GM23338 (cell line): ENCODE data around the gene CDYL.

Experiments used
- CREB1 ChIP-seq: fragments of 250-450 bp; sonication (Bioruptor Pico); IDR thresholded peaks from 2 replicates; pipeline ENCODE4 v1.5.0; 2020; ENCODE audit warnings: low read depth, mild to moderate bottlenecking, moderate library complexity
- EZH2 ChIP-seq: fragments of 200-600 bp; sonication (generic); IDR thresholded peaks from one replicate; pipeline ENCODE4 v1.8.0; 2017; ENCODE audit warnings: antibody characterized with exemption, mild to moderate bottlenecking, low read depth; ENCODE audit not compliant: unreplicated experiment
- EZH2phosphoT487 ChIP-seq: fragments of 200-600 bp; sonication (generic); IDR thresholded peaks from one replicate; pipeline ENCODE4 v1.8.1; 2018; ENCODE audit warnings: antibody characterized with exemption; ENCODE audit not compliant: unreplicated experiment
- JUNB ChIP-seq: IDR thresholded peaks from one replicate; pipeline ENCODE4 v1.6.1; 2016; ENCODE audit warnings: antibody characterized with exemption; ENCODE audit not compliant: unreplicated experiment
- NANOG ChIP-seq: IDR thresholded peaks from 2 replicates; pipeline ENCODE4 v1.6.1; 2016; ENCODE audit warnings: antibody characterized with exemption, borderline replicate concordance
- POLR2AphosphoS5 ChIP-seq: IDR thresholded peaks from 2 replicates; pipeline ENCODE4 v1.6.1; 2016; ENCODE audit warnings: antibody characterized with exemption, low read depth
- STAT1 ChIP-seq: IDR thresholded peaks from one replicate; pipeline ENCODE4 v1.6.1; 2016; ENCODE audit warnings: antibody characterized with exemption; ENCODE audit not compliant: unreplicated experiment
- ZNF114 ChIP-seq: fragments of 250-450 bp; sonication (Bioruptor Pico); IDR thresholded peaks from 2 replicates; pipeline ENCODE4 v1.5.0; 2020; ENCODE audit warnings: mild to moderate bottlenecking, moderate library complexity
- ZNF331 ChIP-seq: fragments of 250-450 bp; sonication (Bioruptor Pico); IDR thresholded peaks from 2 replicates; pipeline ENCODE4 v1.5.0; 2020; ENCODE audit warnings: low read depth, mild to moderate bottlenecking, moderate library complexity
- TF ChIP-seq, protein P1 (sequence below), 2 experiments: fragments of 200-600 bp in 1 of 2; sonication (generic) in 1 of 2; conservative IDR thresholded peaks; 2 replicates each; pipeline versions ENCODE4 v1.5.1 to v1.6.1; 2016 to 2017; ENCODE audit warnings: antibody characterized with exemption in 2 of 2, low read depth in 2 of 2, mild to moderate bottlenecking in 2 of 2, moderate library complexity in 1 of 2
- TF ChIP-seq, protein P2 (sequence below): IDR thresholded peaks from 2 replicates; pipeline ENCODE4 v1.6.1; 2016; ENCODE audit warnings: antibody characterized with exemption
- TF ChIP-seq, protein P3 (sequence below): IDR thresholded peaks from one replicate; pipeline ENCODE4 v1.6.1; 2018; ENCODE audit warnings: antibody characterized with exemption; ENCODE audit not compliant: unreplicated experiment
- TF ChIP-seq, protein P4 (sequence below): fragments of 250-450 bp; sonication (Bioruptor Pico); IDR thresholded peaks from 2 replicates; pipeline ENCODE4 v1.5.0; 2020; ENCODE audit warnings: mild to moderate bottlenecking, moderate library complexity

DNA sequence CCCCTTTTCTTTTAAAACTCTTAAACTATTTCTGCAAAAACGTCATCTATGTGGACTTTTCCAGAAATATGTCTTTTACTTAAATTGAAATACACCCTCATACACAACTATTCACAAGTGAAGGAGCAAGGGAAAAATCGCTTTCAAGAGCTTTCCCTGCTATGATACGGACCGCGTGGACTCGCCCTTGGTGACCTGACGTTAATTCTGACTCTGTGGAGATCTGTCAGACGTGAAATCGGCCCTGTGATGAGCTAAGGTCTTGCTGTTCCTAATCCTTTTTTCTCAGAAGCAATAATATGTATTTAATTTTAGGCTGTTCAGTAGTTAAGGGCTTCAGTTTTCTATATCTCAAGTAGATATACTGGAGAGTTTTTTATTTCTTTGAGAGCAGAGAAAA is 114.0 kb downstream of the CDYL start:
- TF ChIP-seq, protein P1, sequence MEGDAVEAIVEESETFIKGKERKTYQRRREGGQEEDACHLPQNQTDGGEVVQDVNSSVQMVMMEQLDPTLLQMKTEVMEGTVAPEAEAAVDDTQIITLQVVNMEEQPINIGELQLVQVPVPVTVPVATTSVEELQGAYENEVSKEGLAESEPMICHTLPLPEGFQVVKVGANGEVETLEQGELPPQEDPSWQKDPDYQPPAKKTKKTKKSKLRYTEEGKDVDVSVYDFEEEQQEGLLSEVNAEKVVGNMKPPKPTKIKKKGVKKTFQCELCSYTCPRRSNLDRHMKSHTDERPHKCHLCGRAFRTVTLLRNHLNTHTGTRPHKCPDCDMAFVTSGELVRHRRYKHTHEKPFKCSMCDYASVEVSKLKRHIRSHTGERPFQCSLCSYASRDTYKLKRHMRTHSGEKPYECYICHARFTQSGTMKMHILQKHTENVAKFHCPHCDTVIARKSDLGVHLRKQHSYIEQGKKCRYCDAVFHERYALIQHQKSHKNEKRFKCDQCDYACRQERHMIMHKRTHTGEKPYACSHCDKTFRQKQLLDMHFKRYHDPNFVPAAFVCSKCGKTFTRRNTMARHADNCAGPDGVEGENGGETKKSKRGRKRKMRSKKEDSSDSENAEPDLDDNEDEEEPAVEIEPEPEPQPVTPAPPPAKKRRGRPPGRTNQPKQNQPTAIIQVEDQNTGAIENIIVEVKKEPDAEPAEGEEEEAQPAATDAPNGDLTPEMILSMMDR (conservative IDR thresholded peaks at IDR 0.05; ENCODE audit: low read depth in 2 of 2): no peak
- no peak for TF ChIP-seq CREB1
- no peak for TF ChIP-seq EZH2phosphoT487
- TF ChIP-seq, protein P2, sequence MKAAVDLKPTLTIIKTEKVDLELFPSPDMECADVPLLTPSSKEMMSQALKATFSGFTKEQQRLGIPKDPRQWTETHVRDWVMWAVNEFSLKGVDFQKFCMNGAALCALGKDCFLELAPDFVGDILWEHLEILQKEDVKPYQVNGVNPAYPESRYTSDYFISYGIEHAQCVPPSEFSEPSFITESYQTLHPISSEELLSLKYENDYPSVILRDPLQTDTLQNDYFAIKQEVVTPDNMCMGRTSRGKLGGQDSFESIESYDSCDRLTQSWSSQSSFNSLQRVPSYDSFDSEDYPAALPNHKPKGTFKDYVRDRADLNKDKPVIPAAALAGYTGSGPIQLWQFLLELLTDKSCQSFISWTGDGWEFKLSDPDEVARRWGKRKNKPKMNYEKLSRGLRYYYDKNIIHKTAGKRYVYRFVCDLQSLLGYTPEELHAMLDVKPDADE: no peak
- TF ChIP-seq EZH2: no peak
- no peak for TF ChIP-seq STAT1
- no peak for TF ChIP-seq POLR2AphosphoS5
- TF ChIP-seq, protein P3, sequence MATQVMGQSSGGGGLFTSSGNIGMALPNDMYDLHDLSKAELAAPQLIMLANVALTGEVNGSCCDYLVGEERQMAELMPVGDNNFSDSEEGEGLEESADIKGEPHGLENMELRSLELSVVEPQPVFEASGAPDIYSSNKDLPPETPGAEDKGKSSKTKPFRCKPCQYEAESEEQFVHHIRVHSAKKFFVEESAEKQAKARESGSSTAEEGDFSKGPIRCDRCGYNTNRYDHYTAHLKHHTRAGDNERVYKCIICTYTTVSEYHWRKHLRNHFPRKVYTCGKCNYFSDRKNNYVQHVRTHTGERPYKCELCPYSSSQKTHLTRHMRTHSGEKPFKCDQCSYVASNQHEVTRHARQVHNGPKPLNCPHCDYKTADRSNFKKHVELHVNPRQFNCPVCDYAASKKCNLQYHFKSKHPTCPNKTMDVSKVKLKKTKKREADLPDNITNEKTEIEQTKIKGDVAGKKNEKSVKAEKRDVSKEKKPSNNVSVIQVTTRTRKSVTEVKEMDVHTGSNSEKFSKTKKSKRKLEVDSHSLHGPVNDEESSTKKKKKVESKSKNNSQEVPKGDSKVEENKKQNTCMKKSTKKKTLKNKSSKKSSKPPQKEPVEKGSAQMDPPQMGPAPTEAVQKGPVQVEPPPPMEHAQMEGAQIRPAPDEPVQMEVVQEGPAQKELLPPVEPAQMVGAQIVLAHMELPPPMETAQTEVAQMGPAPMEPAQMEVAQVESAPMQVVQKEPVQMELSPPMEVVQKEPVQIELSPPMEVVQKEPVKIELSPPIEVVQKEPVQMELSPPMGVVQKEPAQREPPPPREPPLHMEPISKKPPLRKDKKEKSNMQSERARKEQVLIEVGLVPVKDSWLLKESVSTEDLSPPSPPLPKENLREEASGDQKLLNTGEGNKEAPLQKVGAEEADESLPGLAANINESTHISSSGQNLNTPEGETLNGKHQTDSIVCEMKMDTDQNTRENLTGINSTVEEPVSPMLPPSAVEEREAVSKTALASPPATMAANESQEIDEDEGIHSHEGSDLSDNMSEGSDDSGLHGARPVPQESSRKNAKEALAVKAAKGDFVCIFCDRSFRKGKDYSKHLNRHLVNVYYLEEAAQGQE: no peak
- TF ChIP-seq JUNB: no peak
- TF ChIP-seq NANOG: no peak
- no peak for TF ChIP-seq ZNF114 (CRISPR knock-in tag)
- TF ChIP-seq ZNF331 (CRISPR knock-in tag): no peak
- TF ChIP-seq, protein P4, sequence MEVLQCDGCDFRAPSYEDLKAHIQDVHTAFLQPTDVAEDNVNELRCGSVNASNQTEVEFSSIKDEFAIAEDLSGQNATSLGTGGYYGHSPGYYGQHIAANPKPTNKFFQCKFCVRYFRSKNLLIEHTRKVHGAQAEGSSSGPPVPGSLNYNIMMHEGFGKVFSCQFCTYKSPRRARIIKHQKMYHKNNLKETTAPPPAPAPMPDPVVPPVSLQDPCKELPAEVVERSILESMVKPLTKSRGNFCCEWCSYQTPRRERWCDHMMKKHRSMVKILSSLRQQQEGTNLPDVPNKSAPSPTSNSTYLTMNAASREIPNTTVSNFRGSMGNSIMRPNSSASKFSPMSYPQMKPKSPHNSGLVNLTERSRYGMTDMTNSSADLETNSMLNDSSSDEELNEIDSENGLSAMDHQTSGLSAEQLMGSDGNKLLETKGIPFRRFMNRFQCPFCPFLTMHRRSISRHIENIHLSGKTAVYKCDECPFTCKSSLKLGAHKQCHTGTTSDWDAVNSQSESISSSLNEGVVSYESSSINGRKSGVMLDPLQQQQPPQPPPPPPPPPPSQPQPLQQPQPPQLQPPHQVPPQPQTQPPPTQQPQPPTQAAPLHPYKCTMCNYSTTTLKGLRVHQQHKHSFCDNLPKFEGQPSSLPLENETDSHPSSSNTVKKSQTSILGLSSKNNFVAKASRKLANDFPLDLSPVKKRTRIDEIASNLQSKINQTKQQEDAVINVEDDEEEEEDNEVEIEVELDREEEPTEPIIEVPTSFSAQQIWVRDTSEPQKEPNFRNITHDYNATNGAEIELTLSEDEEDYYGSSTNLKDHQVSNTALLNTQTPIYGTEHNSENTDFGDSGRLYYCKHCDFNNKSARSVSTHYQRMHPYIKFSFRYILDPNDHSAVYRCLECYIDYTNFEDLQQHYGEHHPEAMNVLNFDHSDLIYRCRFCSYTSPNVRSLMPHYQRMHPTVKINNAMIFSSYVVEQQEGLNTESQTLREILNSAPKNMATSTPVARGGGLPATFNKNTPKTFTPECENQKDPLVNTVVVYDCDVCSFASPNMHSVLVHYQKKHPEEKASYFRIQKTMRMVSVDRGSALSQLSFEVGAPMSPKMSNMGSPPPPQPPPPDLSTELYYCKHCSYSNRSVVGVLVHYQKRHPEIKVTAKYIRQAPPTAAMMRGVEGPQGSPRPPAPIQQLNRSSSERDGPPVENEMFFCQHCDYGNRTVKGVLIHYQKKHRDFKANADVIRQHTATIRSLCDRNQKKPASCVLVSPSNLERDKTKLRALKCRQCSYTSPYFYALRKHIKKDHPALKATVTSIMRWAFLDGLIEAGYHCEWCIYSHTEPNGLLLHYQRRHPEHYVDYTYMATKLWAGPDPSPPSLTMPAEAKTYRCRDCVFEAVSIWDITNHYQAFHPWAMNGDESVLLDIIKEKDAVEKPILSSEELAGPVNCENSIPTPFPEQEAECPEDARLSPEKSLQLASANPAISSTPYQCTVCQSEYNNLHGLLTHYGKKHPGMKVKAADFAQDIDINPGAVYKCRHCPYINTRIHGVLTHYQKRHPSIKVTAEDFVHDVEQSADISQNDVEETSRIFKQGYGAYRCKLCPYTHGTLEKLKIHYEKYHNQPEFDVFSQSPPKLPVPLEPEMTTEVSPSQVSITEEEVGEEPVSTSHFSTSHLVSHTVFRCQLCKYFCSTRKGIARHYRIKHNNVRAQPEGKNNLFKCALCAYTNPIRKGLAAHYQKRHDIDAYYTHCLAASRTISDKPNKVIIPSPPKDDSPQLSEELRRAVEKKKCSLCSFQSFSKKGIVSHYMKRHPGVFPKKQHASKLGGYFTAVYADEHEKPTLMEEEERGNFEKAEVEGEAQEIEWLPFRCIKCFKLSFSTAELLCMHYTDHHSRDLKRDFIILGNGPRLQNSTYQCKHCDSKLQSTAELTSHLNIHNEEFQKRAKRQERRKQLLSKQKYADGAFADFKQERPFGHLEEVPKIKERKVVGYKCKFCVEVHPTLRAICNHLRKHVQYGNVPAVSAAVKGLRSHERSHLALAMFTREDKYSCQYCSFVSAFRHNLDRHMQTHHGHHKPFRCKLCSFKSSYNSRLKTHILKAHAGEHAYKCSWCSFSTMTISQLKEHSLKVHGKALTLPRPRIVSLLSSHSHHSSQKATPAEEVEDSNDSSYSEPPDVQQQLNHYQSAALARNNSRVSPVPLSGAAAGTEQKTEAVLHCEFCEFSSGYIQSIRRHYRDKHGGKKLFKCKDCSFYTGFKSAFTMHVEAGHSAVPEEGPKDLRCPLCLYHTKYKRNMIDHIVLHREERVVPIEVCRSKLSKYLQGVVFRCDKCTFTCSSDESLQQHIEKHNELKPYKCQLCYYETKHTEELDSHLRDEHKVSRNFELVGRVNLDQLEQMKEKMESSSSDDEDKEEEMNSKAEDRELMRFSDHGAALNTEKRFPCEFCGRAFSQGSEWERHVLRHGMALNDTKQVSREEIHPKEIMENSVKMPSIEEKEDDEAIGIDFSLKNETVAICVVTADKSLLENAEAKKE: no peak
